ENCODE results near the gene PTGER2.

GRCh38 chr14:52370406-52370935, 56.4 kb downstream of the PTGER2 start:
- TF ChIP-seq, protein P1, sequence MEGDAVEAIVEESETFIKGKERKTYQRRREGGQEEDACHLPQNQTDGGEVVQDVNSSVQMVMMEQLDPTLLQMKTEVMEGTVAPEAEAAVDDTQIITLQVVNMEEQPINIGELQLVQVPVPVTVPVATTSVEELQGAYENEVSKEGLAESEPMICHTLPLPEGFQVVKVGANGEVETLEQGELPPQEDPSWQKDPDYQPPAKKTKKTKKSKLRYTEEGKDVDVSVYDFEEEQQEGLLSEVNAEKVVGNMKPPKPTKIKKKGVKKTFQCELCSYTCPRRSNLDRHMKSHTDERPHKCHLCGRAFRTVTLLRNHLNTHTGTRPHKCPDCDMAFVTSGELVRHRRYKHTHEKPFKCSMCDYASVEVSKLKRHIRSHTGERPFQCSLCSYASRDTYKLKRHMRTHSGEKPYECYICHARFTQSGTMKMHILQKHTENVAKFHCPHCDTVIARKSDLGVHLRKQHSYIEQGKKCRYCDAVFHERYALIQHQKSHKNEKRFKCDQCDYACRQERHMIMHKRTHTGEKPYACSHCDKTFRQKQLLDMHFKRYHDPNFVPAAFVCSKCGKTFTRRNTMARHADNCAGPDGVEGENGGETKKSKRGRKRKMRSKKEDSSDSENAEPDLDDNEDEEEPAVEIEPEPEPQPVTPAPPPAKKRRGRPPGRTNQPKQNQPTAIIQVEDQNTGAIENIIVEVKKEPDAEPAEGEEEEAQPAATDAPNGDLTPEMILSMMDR (conservative IDR thresholded peaks at IDR 0.05; ENCODE audit: low read length): no peak
- no peak for TF ChIP-seq EZH2phosphoT487 (IDR thresholded peaks at IDR 0.05; ENCODE audit: borderline replicate concordance)
